IMR-90 (cell line): Measurements from ENCODE around the gene KCTD19. TPM values are rescaled to one million over a fixed set of nuclear protein-coding genes. Genes with fewer than 3 reads are reported as not detected.

Source experiments
- ATAC-seq: fragments of 200-7000 bp; cut with Tn5 transposase; 2 replicates; pipeline ENCODE4 v1.9.1; 2020; ENCODE audit warnings: low read depth, mild to moderate bottlenecking, moderate library complexity
- BruUV-seq: library from RNA; stranded (reverse); fragments of 400-500 nt; replicated peaks from 2 replicates; lab custom pipeline; 2021; lab: Mats Ljungman, UMichigan
- CTCF ChIA-PET: fragments of 300-600 bp; formaldehyde crosslinking; extraction: SDS; loops from one replicate; lab custom pipeline; 2021; ENCODE audit warnings: antibody characterized with exemption; lab: Yijun Ruan, JAX
- POLR2A ChIA-PET: fragments of 300-600 bp; sonication (Branson Sonifier 250); formaldehyde crosslinking; loops from one replicate; lab custom pipeline; 2022; ENCODE audit warnings: antibody characterized with exemption; ENCODE audit not compliant: unreplicated experiment; lab: Charles Lee
- DNase-seq: peaks from one replicate; pipeline ENCODE4 v3.0.0; 2013
- H2AFZ ChIP-seq: replicated peaks from 2 replicates; pipeline ENCODE3; 2013; ENCODE audit warnings: low read length, mild to moderate bottlenecking; ENCODE audit not compliant: poor library complexity
- H2AK5ac ChIP-seq: 2 replicates; pipeline ENCODE4 v1.6.1; 2013; ENCODE audit warnings: low read depth, low read length, inconsistent platforms
- H2AK9ac ChIP-seq: replicated peaks from 2 replicates; pipeline ENCODE3; 2013; ENCODE audit warnings: mild to moderate bottlenecking, low read depth, low read length, moderate library complexity; ENCODE audit not compliant: poor library complexity
- H2BK120ac ChIP-seq: 2 replicates; pipeline ENCODE4 v1.6.1; 2013; ENCODE audit warnings: low read depth, low read length, inconsistent platforms
- H2BK15ac ChIP-seq: 3 replicates; pipeline ENCODE4 v1.6.1; 2013; ENCODE audit warnings: low read depth, low read length, inconsistent platforms
- H2BK20ac ChIP-seq: 2 replicates; pipeline ENCODE4 v1.6.1; 2013; ENCODE audit warnings: low read depth, mild to moderate bottlenecking, inconsistent platforms, low read length, moderate library complexity
- H2BK5ac ChIP-seq: 2 replicates; pipeline ENCODE4 v1.6.1; 2013; ENCODE audit warnings: mild to moderate bottlenecking, low read depth, low read length, inconsistent platforms; ENCODE audit not compliant: poor library complexity, severe bottlenecking
- H3K14ac ChIP-seq: replicated peaks from 2 replicates; pipeline ENCODE4 v1.6.1; 2013; ENCODE audit warnings: low read depth, low read length, inconsistent platforms
- H3K18ac ChIP-seq: 2 replicates; pipeline ENCODE4 v1.6.1; 2013; ENCODE audit warnings: low read depth, low read length, control low read depth
- H3K23ac ChIP-seq: 2 replicates; pipeline ENCODE4 v1.6.1; 2013; ENCODE audit warnings: low read depth, low read length, inconsistent platforms
- H3K27ac ChIP-seq: 2 replicates; pipeline ENCODE4 v1.5.1; 2013; ENCODE audit warnings: mild to moderate bottlenecking, control low read depth, low read length; ENCODE audit not compliant: insufficient read depth
- H3K27me3 ChIP-seq: 2 replicates; pipeline ENCODE4 v1.6.1; 2013; ENCODE audit warnings: low read length; ENCODE audit not compliant: control insufficient read depth, insufficient read depth
- H3K36me3 ChIP-seq: 2 replicates; pipeline ENCODE4 v1.6.1; 2013; ENCODE audit warnings: low read length, mixed read lengths; ENCODE audit not compliant: control insufficient read depth, insufficient read depth
- H3K4ac ChIP-seq: 2 replicates; pipeline ENCODE4 v1.6.1; 2013; ENCODE audit warnings: low read depth, low read length, inconsistent platforms
- H3K4me1 ChIP-seq: 2 replicates; pipeline ENCODE4 v1.6.1; 2013; ENCODE audit warnings: low read length, mixed read lengths; ENCODE audit not compliant: control insufficient read depth, insufficient read depth
- H3K4me2 ChIP-seq: 2 replicates; pipeline ENCODE4 v1.6.1; 2013; ENCODE audit warnings: low read depth, mild to moderate bottlenecking, control low read depth, low read length, moderate library complexity
- H3K4me3 ChIP-seq: 2 replicates; pipeline ENCODE4 v1.5.1; 2013; ENCODE audit warnings: low read depth, mild to moderate bottlenecking, control low read depth, low read length, moderate library complexity; ENCODE audit not compliant: insufficient read depth
- H3K56ac ChIP-seq: 2 replicates; pipeline ENCODE4 v1.6.1; 2013; ENCODE audit warnings: low read length, inconsistent platforms; ENCODE audit not compliant: insufficient read depth; ENCODE audit errors: extremely low read depth
- H3K79me1 ChIP-seq, 2 experiments: 2 replicates each; pipeline ENCODE4 v1.6.1; 2013; ENCODE audit warnings: low read length in 2 of 2, inconsistent platforms in 1 of 2, low read depth in 1 of 2
- H3K9ac ChIP-seq: 2 replicates; pipeline ENCODE4 v1.6.1; 2013; ENCODE audit warnings: low read depth, low read length, control low read depth
- H3K9me1 ChIP-seq: 2 replicates; pipeline ENCODE4 v1.6.1; 2013; ENCODE audit warnings: low read length, inconsistent platforms; ENCODE audit not compliant: insufficient read depth
- H3K9me3 ChIP-seq: 2 replicates; pipeline ENCODE4 v1.6.1; 2013; ENCODE audit warnings: low read length; ENCODE audit not compliant: control insufficient read depth, insufficient read depth
- H4K20me1 ChIP-seq: 2 replicates; pipeline ENCODE4 v1.6.1; 2013; ENCODE audit warnings: low read length, inconsistent platforms; ENCODE audit not compliant: insufficient read depth
- H4K5ac ChIP-seq: 2 replicates; pipeline ENCODE4 v1.6.1; 2013; ENCODE audit warnings: mild to moderate bottlenecking, low read depth, low read length, control low read depth
- H4K8ac ChIP-seq, 2 experiments: 2 replicates each; pipeline ENCODE4 v1.6.1; 2013; ENCODE audit warnings: low read depth in 2 of 2, low read length in 2 of 2, control low read depth in 1 of 2, inconsistent platforms in 1 of 2
- H4K91ac ChIP-seq: 2 replicates; pipeline ENCODE4 v1.6.1; 2013; ENCODE audit warnings: low read depth, low read length, inconsistent platforms; ENCODE audit not compliant: insufficient read depth
- BHLHE40 ChIP-seq: fragments of 150-350 bp; IDR thresholded peaks from 2 replicates; pipeline ENCODE4 v1.6.1; 2016; ENCODE audit warnings: mild to moderate bottlenecking, low read depth, low read length
- FOS ChIP-seq: fragments of 150-350 bp; IDR thresholded peaks from 2 replicates; pipeline ENCODE4 v1.6.1; 2016; ENCODE audit warnings: low read depth, low read length
- MAFK ChIP-seq: IDR thresholded peaks from 2 replicates; pipeline ENCODE4 v1.6.1; 2012; ENCODE audit warnings: low read depth, low read length, improper control_type of control experiment
- MAZ ChIP-seq: IDR thresholded peaks from 2 replicates; pipeline ENCODE4 v1.6.1; 2012; ENCODE audit warnings: low read depth, mild to moderate bottlenecking, low read length, improper control_type of control experiment, moderate library complexity, borderline replicate concordance
- MXI1 ChIP-seq: IDR thresholded peaks from 2 replicates; pipeline ENCODE4 v1.6.1; 2012; ENCODE audit warnings: low read depth, mild to moderate bottlenecking, low read length, moderate library complexity, borderline replicate concordance
- RAD21 ChIP-seq: IDR thresholded peaks from 2 replicates; pipeline ENCODE4 v1.6.1; 2012; ENCODE audit warnings: low read length, improper control_type of control experiment
- SMC3 ChIP-seq: fragments of 150-350 bp; IDR thresholded peaks from 2 replicates; pipeline ENCODE4 v1.6.1; 2016; ENCODE audit warnings: low read depth, mild to moderate bottlenecking, antibody characterized with exemption, low read length, moderate library complexity
- WGBS, 2 experiments: methylation state at CpG; one replicate each; pipeline versions ENCODE4 v1.1.5 to v1.1.7; 2013; ENCODE audit warnings: missing lambda C conversion rate in 2 of 2; ENCODE audit not compliant: insufficient read length in 1 of 2; ENCODE audit errors: extremely low coverage in 2 of 2; 5-methylcytosine and 5-hydroxymethylcytosine counted together
- dilution Hi-C: fragments of 300-500 bp; cut with HindIII; formaldehyde crosslinking; loops from one replicate; pipeline ENCODE4 v1.14.3; 2018; ENCODE audit warnings: low sequenced_read_pairs; ENCODE audit not compliant: unreplicated experiment
- in situ Hi-C: fragments of 300-500 bp; cut with MboI; formaldehyde crosslinking; loops from 3 replicates; pipeline ENCODE4 v1.14.3; 2019; ENCODE audit warnings: low sequenced_read_pairs, inconsistent platforms, mixed read lengths
- intact Hi-C: fragments of 100-400 bp; cut with micrococcal nuclease; formaldehyde crosslinking; loops from 2 replicates; pipeline ENCODE4 v1.10.0; 2022
- polyA plus RNA-seq, 3 experiments: library from polyadenylated mRNA; depleted of rRNA; stranded (reverse); fragments of >200 nt; gene quantifications; 2 replicates each; pipeline ENCODE4 v1.2.3, GENCODE V29; 2012; ENCODE audit warnings: low replicate concordance in 1 of 3
- total RNA-seq: library from RNA; depleted of rRNA; stranded (reverse); fragments of >200 nt; gene quantifications from 2 replicates; pipeline ENCODE4 v1.2.3, GENCODE V29; 2012
- TF ChIP-seq, protein P1 (sequence below): fragments of 150-350 bp; IDR thresholded peaks from 2 replicates; pipeline ENCODE4 v1.6.1; 2016; ENCODE audit warnings: low read depth, mild to moderate bottlenecking, low read length, moderate library complexity, borderline replicate concordance

KCTD19 gene
- total and polyA plus RNA-seq, 2 of the 4 experiments (the other 2 are of a cell fraction), result under 0.01 to 0.07 TPM

DNA sequence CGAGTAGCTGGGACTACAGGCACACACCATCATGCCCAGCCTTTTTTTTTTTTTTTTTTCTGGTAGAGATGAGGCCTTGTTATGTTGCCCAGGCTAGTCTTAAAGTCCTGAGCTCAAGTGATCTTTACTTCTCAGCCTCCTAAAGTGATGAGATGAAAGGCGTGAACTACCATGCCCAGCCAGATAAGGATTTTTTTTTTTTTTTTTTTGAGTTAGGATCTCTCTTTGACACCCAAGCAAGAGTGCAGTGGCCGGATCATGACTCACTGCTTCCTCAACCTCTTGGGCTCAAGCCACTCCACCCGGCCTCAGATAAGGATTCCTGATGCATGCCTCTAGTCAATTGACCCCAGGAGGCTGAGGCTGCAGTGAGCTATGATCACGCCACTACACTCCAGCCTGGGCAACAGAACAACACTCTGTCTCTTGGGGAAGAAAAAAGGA, 58.4 kb downstream of the KCTD19 start:
- ChIA-PET CTCF (no interaction called here), POLR2A (interaction anchor here (0.7 kb wide), 1 partner anchor 115 kb away, joined by 7 read pairs; no protein-coding TSS in a partner anchor)
- H3K18ac ChIP-seq, result peak overlapping the region; percentile 30; the same call in 1 of the 2 replicates
- H3K14ac ChIP-seq, result no peak overlapping the region
- ATAC-seq (peak; percentile 97), DNase-seq (peak; percentile 93)
- H3K23ac ChIP-seq, result no peak overlapping the region
- intact Hi-C loops, result no loop called here
- H3K27ac ChIP-seq, result no peak overlapping the region
- no peak overlapping the region for H4K91ac ChIP-seq
- H4K20me1 ChIP-seq, result no peaks in the 10 kb centered on the region
- no peak overlapping the region for H3K4me2 ChIP-seq
- no peaks in the 10 kb centered on the region for H3K27me3 ChIP-seq
- WGBS, 2 experiments, result no CpG with 5 or more reads among the region's 5 CpGs
- H2BK120ac ChIP-seq, result peak overlapping the region; percentile 57
- no TSS peak for BruUV-seq
- no peaks in the 10 kb centered on the region for H3K9me3 ChIP-seq
- H3K36me3 ChIP-seq, result peaks cover 6% of the 10 kb centered on the region
- TF ChIP-seq SMC3 (peak; percentile 33; the same call in 1 of the 2 replicates), MAZ (peak; percentile 32; the same call in 1 of the 2 replicates), RAD21 (peak; percentile 30), BHLHE40 (peak; percentile 61), FOS (peak; percentile 67), MAFK (no peak), MXI1 (peak; percentile 52; the same call in 1 of the 2 replicates)
- TF ChIP-seq, protein P1, sequence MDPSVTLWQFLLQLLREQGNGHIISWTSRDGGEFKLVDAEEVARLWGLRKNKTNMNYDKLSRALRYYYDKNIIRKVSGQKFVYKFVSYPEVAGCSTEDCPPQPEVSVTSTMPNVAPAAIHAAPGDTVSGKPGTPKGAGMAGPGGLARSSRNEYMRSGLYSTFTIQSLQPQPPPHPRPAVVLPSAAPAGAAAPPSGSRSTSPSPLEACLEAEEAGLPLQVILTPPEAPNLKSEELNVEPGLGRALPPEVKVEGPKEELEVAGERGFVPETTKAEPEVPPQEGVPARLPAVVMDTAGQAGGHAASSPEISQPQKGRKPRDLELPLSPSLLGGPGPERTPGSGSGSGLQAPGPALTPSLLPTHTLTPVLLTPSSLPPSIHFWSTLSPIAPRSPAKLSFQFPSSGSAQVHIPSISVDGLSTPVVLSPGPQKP, result no peak
- H3K9ac ChIP-seq, result no peak overlapping the region
- no peak overlapping the region for H3K56ac ChIP-seq
- H2BK15ac ChIP-seq, result peak overlapping the region; percentile 43; the same call in 1 of the 3 replicates
- no peak overlapping the region for H4K5ac ChIP-seq
- H3K4me3 ChIP-seq, result no peak overlapping the region
- H3K79me1 ChIP-seq, result peaks cover 0 to 4% of the 10 kb centered on the region in 2 experiments; a peak in 1 of 4 replicates
- no peak overlapping the region for H2AFZ ChIP-seq
- dilution Hi-C loops, result no loop called here
- H3K9me1 ChIP-seq, result peaks cover 10% of the 10 kb centered on the region; the same call in 1 of the 2 replicates
- H2BK5ac ChIP-seq, result peak overlapping the region; percentile 39
- in situ Hi-C loops, result no loop called here
- H2BK20ac ChIP-seq, result peak overlapping the region; percentile 13; the same call in 1 of the 2 replicates
- peak overlapping the region; percentile 33; the same call in 1 of the 2 replicates for H3K4ac ChIP-seq
- peaks cover 7% of the 10 kb centered on the region for H3K4me1 ChIP-seq
- H2AK9ac ChIP-seq, result no peak overlapping the region
- H4K8ac ChIP-seq, result no peak overlapping the region
- H2AK5ac ChIP-seq, result peak overlapping the region; percentile 0; the same call in 1 of the 2 replicates
